GM10266 (cell line): ENCODE measurements around the gene MTNR1B.

Source experiments
- DNase-seq: peaks from one replicate; pipeline ENCODE4 v3.0.0; 2012; ENCODE audit errors: extremely low spot score
- CTCF ChIP-seq: IDR thresholded peaks from 2 replicates; pipeline ENCODE4 v1.5.1; 2012; ENCODE audit warnings: mild to moderate bottlenecking, low read depth; ENCODE audit not compliant: control insufficient read depth, insufficient read depth; ENCODE audit errors: missing control alignments

MTNR1B gene

GRCh38 chr11:92993004-92993403 lies 23.6 kb downstream of the MTNR1B start:
- no peak for TF ChIP-seq CTCF
- DNase-seq = no peak

- DNase-seq = no peak
- TF ChIP-seq CTCF = no peak
Measured at GRCh38 chr11:93000511-93001476, 31.3 kb downstream of the MTNR1B start.

- DNase-seq = no peak
- no peak for TF ChIP-seq CTCF
Measured at GRCh38 chr11:93001806-93002205, 32.4 kb downstream of the MTNR1B start.

GRCh38 chr11:93002380-93002779 lies 32.9 kb downstream of the MTNR1B start:
- DNase-seq = no peak
- no peak for TF ChIP-seq CTCF

- DNase-seq = no peak
- no peak for TF ChIP-seq CTCF
Measured at GRCh38 chr11:93005239-93005638, 35.8 kb downstream of the MTNR1B start.

GRCh38 chr11:93013646-93014045 lies 44.2 kb downstream of the MTNR1B start:
- DNase-seq = no peak
- TF ChIP-seq CTCF = no peak

- no peak for DNase-seq
- TF ChIP-seq CTCF = no peak
Measured at GRCh38 chr11:93016595-93016994, 47.1 kb downstream of the MTNR1B start.
